GM21367 (cell line): ENCODE data around the gene IFNW1.
A peak's percentile ranks its signal among the peaks of the same experiment; 100 is the strongest.
"Not testable (repeated sequence)": the region's sequence is repeated elsewhere in the genome, so short reads cannot be mapped to it uniquely, and the experiment has no call there.

Source experiments
- ATAC-seq: cut with Tn5 transposase; IDR thresholded peaks from one replicate; pipeline ENCODE4 v1.9.1; 2021; ENCODE audit not compliant: unreplicated experiment

Gene IFNW1

GRCh38 chr9:21141427-21141882 lies at the start of gene IFNW1:
Gene IFNW1, minus strand, starts transcription at chr9:21141832. Its CDS starts 262 bp downstream, at chr9:21141570.
- peak; percentile 63 for ATAC-seq

- ATAC-seq: not testable (repeated sequence)
Observed at GRCh38 chr9:21187487-21187886, 45.9 kb upstream of the IFNW1 start, which contains the start of gene IFNA4. Gene IFNA4, minus strand, starts transcription at chr9:21187587. Its CDS starts 56 bp downstream, at chr9:21187531.

- ATAC-seq: peak; percentile 97
Observed at GRCh38 chr9:21182810-21183736, 41.4 kb upstream of the IFNW1 start.

GRCh38 chr9:21174671-21175070 lies 33.0 kb upstream of the IFNW1 start:
- ATAC-seq: no peak

- no peak for ATAC-seq
Observed at GRCh38 chr9:21172156-21172555, 30.5 kb upstream of the IFNW1 start.

GRCh38 chr9:21171351-21171750 lies 29.7 kb upstream of the IFNW1 start:
- ATAC-seq: no peak

- ATAC-seq: not testable (repeated sequence)
Observed at GRCh38 chr9:21166560-21166959, 24.9 kb upstream of the IFNW1 start, which contains the start of gene IFNA21. Gene IFNA21, minus strand, starts transcription at chr9:21166660. Its CDS starts 48 bp downstream, at chr9:21166612.

GRCh38 chr9:21165516-21165915 lies 23.9 kb upstream of the IFNW1 start:
- no peak for ATAC-seq

- peak; percentile 92 for ATAC-seq
Observed at GRCh38 chr9:21160178-21160577, 18.5 kb upstream of the IFNW1 start.

- no peak for ATAC-seq
Observed at GRCh38 chr9:21155501-21155900, 13.9 kb upstream of the IFNW1 start.

- peak; percentile 93 for ATAC-seq
Observed at GRCh38 chr9:21154018-21154608, 12.5 kb upstream of the IFNW1 start.

GRCh38 chr9:21153336-21154017 lies 11.8 kb upstream of the IFNW1 start:
- peak; percentile 19 for ATAC-seq

- peak; percentile 78 for ATAC-seq
Observed at GRCh38 chr9:21144603-21145002, 3.0 kb upstream of the IFNW1 start.

- ATAC-seq: no peak
Observed at GRCh38 chr9:21137020-21137419, 4.6 kb downstream of the IFNW1 start.

- no peak for ATAC-seq
Observed at GRCh38 chr9:21135736-21136135, 5.9 kb downstream of the IFNW1 start.

- ATAC-seq: not testable (repeated sequence)
Observed at GRCh38 chr9:21128186-21128585, 13.4 kb downstream of the IFNW1 start.

GRCh38 chr9:21121595-21122251 lies 19.9 kb downstream of the IFNW1 start:
- peak; percentile 98 for ATAC-seq

- no peak for ATAC-seq
Observed at GRCh38 chr9:21121079-21121478, 20.6 kb downstream of the IFNW1 start.

GRCh38 chr9:21119093-21119770 lies 22.4 kb downstream of the IFNW1 start:
- ATAC-seq: no peak

GRCh38 chr9:21114311-21114710 lies 27.3 kb downstream of the IFNW1 start:
- no peak for ATAC-seq
